HEK293 (cell line): ENCODE data around the gene RUNX1.

Source experiments
- ATF2 ChIP-seq: fragments of 450-650 bp; formaldehyde crosslinking; IDR thresholded peaks from 2 replicates; pipeline ENCODE4 v1.5.1; 2016; ENCODE audit warnings: missing biosample characterization, missing genetic modification characterization, low read depth
- BCL11A ChIP-seq: fragments of 450-650 bp; formaldehyde crosslinking; IDR thresholded peaks from 2 replicates; pipeline ENCODE4 v1.5.1; 2016; ENCODE audit warnings: low read depth, missing biosample characterization, missing genetic modification characterization
- BCL6B ChIP-seq: fragments of 450-650 bp; formaldehyde crosslinking; IDR thresholded peaks from 2 replicates; pipeline ENCODE4 v1.5.1; 2017; ENCODE audit warnings: missing biosample characterization, missing genetic modification characterization
- HIC1 ChIP-seq: fragments of 450-650 bp; formaldehyde crosslinking; IDR thresholded peaks from 2 replicates; pipeline ENCODE4 v1.5.1; 2016; ENCODE audit warnings: missing biosample characterization, missing genetic modification characterization
- REST ChIP-seq: fragments of 450-650 bp; formaldehyde crosslinking; IDR thresholded peaks from 2 replicates; pipeline ENCODE4 v1.5.1; 2016; ENCODE audit warnings: missing biosample characterization, missing genetic modification characterization
- TCF7L2 ChIP-seq: IDR thresholded peaks from 2 replicates; pipeline ENCODE4 v1.6.1; 2011; ENCODE audit warnings: low read depth, mild to moderate bottlenecking, inconsistent platforms, low read length, moderate library complexity, borderline replicate concordance
- ZBTB10 ChIP-seq: fragments of 450-650 bp; formaldehyde crosslinking; IDR thresholded peaks from 2 replicates; pipeline ENCODE4 v1.5.1; 2016; ENCODE audit warnings: missing biosample characterization, missing genetic modification characterization
- ZNF404 ChIP-seq: fragments of 450-650 bp; formaldehyde crosslinking; IDR thresholded peaks from 2 replicates; pipeline ENCODE4 v1.5.1; 2017; ENCODE audit warnings: missing biosample characterization, missing genetic modification characterization
- ZNF571 ChIP-seq: fragments of 450-650 bp; formaldehyde crosslinking; IDR thresholded peaks from 2 replicates; pipeline ENCODE4 v1.5.0; 2017; ENCODE audit warnings: missing biosample characterization, missing genetic modification characterization
- ZNF580 ChIP-seq: fragments of 450-650 bp; formaldehyde crosslinking; IDR thresholded peaks from 2 replicates; pipeline ENCODE4 v1.5.1; 2016; ENCODE audit warnings: missing biosample characterization, missing genetic modification characterization
- ZNF600 ChIP-seq: fragments of 450-650 bp; formaldehyde crosslinking; IDR thresholded peaks from 2 replicates; pipeline ENCODE4 v1.5.1; 2016; ENCODE audit warnings: missing biosample characterization, missing genetic modification characterization
- ZNF660 ChIP-seq: fragments of 450-650 bp; IDR thresholded peaks from 2 replicates; pipeline ENCODE4 v1.5.1; 2018; ENCODE audit warnings: missing biosample characterization, mild to moderate bottlenecking, missing genetic modification characterization
- ZNF692 ChIP-seq: fragments of 450-650 bp; formaldehyde crosslinking; IDR thresholded peaks from 2 replicates; pipeline ENCODE4 v1.5.1; 2016; ENCODE audit warnings: missing biosample characterization, missing genetic modification characterization
- ZNF704 ChIP-seq: fragments of 450-650 bp; formaldehyde crosslinking; IDR thresholded peaks from 2 replicates; pipeline ENCODE4 v1.5.1; 2016; ENCODE audit warnings: missing biosample characterization, missing genetic modification characterization
- ZNF768 ChIP-seq: fragments of 450-650 bp; formaldehyde crosslinking; IDR thresholded peaks from 2 replicates; pipeline ENCODE4 v1.5.1; 2018; ENCODE audit warnings: missing biosample characterization, mild to moderate bottlenecking, missing genetic modification characterization

The RUNX1 gene

GRCh38 chr21:34885626-34886239 lies 163.4 kb downstream of the RUNX1 start (continued):
- TF ChIP-seq ZBTB10 (tag by site-specific recombination) (no peak), TCF7L2 (peak; percentile 54; the same call in 1 of the 2 replicates), BCL6B (tag by site-specific recombination) (no peak), ATF2 (no peak), ZNF704 (no peak), BCL11A (tag by site-specific recombination) (no peak), ZNF580 (no peak), REST (tag by site-specific recombination) (no peak), ZNF660 (tag by site-specific recombination) (no peak), ZNF768 (tag by site-specific recombination) (no peak), ZNF571 (tag by site-specific recombination) (no peak), ZNF404 (tag by site-specific recombination) (no peak), HIC1 (no peak), ZNF692 (tag by site-specific recombination) (peak; percentile 23; the same call in 1 of the 2 replicates), ZNF600 (tag by site-specific recombination) (no peak)
